HG02884 (cell line): Measurements from ENCODE around the gene ALOX15.
"Not testable (repeated sequence)": the region's sequence is repeated elsewhere in the genome, so short reads cannot be mapped to it uniquely, and the experiment has no call there.

Experiments used
- ATAC-seq: cut with Tn5 transposase; IDR thresholded peaks from one replicate; pipeline ENCODE4 v1.9.1; 2021; ENCODE audit warnings: mild to moderate bottlenecking, moderate library complexity; ENCODE audit not compliant: unreplicated experiment

The ALOX15 gene

GRCh38 chr17:4620531-4621101 lies 20.9 kb downstream of the ALOX15 start:
- no peak for ATAC-seq

GRCh38 chr17:4617590-4618351 lies 23.7 kb downstream of the ALOX15 start:
- no peak for ATAC-seq

- ATAC-seq: no peak
Measured at GRCh38 chr17:4617090-4617489, 24.4 kb downstream of the ALOX15 start.

GRCh38 chr17:4616476-4616875 lies 25.0 kb downstream of the ALOX15 start:
- ATAC-seq: no peak

GRCh38 chr17:4610656-4611055 lies 30.8 kb downstream of the ALOX15 start:
- no peak for ATAC-seq

DNA sequence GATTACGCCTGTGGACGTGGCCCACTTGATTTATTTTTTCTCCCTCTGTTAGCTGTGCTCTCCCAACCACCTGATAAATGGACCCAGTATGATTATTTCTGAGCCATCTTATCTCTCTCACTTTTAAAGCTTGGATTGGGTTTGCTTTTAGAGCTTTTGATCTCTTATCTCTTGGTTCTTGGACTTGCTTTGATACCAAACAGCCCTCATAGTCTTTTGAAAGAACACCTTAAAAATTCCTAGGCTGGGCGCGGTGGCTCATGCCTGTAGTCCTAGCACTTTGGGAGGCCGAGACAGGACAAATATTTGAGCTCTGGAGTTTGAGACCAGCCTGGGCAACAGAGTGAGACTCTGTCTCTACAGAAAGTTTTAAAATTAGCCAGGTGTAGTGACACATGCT lies 31.3 kb downstream of the ALOX15 start:
- ATAC-seq: no peak

GRCh38 chr17:4609761-4610160 lies 31.7 kb downstream of the ALOX15 start:
- no peak for ATAC-seq

DNA sequence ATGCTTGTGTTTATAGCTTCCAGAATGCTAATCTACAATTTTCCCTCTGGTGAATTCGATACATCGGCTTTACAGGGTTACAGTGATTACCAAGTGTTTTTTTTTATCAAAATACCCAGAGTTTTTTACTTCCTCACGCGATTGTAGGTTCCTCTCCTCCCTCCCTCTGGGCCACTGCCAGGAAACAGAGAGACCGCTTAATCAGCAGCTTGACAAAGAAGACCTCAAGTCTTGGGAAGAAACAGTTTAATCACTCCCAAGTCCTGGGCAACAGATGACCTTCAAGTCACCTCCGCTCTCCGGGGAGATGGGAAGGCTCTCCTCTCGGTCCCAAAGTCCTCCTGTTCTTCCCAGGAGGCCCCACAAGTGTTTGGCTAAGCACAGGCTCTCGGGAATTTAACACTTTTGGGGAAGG lies 33.7 kb downstream of the ALOX15 start:
- no peak for ATAC-seq

DNA sequence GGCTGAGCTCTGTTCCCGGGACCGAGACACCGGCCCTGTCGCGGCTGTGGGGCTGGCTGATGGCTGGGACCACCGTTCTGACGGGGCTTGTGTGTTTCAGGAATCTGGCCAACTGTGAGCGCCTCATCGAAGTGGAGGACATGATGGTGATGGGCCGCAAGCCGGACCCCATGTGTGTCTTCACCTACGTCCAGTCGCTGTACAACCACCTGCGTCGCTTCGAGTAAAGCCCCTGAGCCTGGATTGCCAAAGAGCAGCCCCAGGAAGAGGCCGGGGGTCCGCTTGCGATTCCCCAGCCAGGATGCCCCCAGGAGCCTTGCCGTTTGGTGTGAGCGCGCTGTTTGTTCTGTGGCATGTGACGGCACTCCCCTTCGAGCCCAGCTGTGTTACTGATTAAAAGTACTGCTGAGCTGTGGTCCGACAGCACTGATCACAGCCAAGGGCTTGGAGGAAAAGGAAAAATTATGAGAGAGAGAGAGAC lies 34.2 kb downstream of the ALOX15 start:
- no peak for ATAC-seq

GRCh38 chr17:4605826-4606225 lies 35.7 kb downstream of the ALOX15 start:
- no peak for ATAC-seq

DNA sequence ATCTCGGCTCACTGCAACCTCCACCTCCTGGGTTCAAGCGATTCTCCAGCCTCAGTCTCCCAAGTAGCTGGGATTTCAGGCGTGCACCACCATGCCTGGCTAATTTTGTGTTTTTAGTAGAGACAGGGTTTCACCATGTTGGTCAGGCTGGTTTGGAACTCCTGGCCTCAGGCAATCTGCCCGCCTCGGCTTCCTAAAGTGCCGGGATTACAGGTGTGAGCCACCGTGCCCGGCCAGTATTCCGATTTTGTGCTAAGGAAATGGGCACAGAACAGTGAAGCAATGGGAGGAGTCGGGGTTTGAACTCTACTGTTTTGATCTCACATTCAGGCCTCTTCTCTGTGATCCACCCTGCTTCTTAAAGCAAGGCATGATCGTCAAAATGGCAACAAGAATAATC lies 36.7 kb downstream of the ALOX15 start:
- not testable (repeated sequence) for ATAC-seq

DNA sequence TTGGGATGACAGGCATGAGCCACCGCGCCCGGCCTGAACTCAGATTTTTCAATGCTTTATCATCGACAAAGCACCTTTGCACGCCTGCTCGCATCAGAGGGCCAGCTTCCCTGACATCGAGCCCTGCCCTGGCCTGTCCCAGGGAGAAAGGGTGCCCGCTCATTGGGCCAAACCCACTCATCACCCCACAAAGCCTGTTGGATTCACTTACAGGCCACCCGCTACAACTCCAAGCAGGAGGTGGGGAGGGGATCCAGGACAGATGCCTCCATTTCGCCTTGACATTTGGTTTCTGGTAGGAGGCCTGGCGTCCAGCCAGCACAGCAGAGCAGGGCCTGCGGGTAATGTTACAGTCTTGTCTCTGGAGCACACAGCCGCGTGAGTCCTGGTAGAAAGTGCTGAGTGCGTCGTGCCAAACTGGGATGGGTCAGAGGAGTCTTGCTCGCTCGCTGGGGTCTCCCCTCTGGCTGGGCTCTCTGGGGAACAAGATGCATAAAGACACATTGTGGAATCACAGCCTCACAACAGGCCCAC lies 37.3 kb downstream of the ALOX15 start:
- no peak for ATAC-seq

GRCh38 chr17:4602041-4602440 lies 39.4 kb downstream of the ALOX15 start:
- no peak for ATAC-seq

- ATAC-seq: no peak
Measured at GRCh38 chr17:4601326-4601725, 40.2 kb downstream of the ALOX15 start.

DNA sequence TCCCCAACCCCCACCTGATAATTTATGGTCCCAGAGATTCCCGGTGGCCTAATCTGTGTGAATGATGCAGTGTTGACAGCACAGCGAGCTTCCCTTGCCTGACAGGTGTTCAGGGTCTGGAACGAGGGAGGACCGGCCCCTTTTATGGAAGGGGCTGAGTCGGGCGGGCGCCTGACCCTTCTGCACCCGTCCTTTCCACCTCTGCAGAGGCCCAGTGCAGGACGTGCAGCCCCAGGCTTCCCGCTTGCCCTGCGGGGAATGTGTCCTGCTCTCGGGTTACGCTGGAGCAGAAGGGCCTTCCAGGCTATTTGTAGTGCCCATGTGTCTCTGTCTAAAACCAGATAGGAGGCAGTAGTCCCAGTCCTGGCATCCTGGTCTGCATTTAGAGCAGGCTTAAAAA lies 40.9 kb downstream of the ALOX15 start:
- no peak for ATAC-seq

DNA sequence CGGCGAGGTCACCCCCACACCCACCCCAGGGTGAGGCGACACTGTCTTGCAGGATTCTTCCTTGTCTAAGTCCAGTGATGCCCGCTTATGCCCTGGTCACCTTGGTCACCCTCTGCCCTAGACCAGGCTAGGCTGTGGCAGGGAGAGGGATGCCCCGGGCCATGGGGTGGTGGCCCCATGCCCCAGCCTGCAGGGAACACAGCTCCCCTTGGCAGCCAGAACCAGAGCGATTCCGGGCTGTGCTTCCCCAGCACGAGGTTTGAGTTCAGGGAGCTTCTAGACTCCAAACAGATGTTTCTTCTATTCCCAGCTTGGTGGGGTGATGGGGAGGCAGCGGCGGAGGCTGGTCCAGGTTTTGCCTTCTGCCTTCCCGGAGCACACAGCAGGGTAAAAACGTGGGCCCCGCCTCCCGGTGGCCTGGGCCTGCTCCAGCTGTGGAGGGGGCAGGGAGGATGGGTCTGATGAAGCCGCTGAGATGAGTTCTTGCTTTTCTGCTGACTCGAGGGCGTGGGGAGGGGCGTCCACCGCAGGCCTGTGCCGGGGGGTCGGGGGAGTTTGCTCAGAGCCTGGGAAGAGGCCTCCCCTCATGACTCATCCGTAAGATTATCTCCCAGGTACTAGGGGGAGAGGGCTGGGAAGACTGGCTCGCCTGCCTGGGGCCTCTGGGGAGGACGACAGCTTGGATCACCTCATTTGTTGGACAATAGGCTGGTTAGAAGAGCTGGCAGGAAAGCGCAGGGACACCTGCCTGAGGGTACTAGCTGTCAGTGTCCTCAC lies 41.8 kb downstream of the ALOX15 start:
- no peak for ATAC-seq

GRCh38 chr17:4598776-4599504 lies 42.5 kb downstream of the ALOX15 start:
- no peak for ATAC-seq

- ATAC-seq: no peak
Measured at GRCh38 chr17:4597975-4598374, 43.5 kb downstream of the ALOX15 start.

DNA sequence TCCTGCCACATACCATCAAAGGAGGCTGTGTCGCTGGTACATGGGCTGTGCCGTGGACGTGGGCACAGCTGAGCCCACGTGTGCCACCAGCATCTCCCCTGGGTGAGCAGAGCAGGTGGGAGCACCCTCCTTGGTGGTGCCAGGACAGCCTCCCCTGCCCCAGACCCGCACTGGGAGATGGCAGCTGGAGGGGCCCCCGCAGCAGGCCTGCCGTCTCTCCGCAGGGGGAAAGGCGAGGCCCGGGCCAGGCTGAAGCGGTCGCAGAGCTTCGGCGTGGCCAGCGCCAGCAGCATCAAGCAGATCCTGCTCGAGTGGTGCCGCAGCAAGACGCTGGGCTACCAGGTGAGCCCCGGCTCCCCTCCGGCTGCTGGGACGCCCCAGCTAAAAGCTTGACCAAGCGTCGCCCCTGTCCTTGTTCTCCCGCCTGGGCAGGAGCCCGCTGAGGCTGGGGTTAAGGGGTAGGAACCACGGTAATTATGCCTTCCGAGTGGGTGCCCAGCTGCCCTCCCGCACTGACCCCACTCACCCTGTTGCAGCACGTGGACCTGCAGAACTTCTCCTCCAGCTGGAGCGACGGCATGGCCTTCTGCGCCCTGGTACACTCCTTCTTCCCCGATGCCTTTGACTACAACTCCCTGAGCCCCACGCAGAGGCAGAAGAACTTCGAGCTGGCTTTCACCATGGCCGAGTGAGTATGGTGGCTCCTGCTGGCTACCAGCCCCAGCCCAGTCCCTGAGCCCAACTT lies 44.7 kb downstream of the ALOX15 start:
- ATAC-seq: no peak

DNA sequence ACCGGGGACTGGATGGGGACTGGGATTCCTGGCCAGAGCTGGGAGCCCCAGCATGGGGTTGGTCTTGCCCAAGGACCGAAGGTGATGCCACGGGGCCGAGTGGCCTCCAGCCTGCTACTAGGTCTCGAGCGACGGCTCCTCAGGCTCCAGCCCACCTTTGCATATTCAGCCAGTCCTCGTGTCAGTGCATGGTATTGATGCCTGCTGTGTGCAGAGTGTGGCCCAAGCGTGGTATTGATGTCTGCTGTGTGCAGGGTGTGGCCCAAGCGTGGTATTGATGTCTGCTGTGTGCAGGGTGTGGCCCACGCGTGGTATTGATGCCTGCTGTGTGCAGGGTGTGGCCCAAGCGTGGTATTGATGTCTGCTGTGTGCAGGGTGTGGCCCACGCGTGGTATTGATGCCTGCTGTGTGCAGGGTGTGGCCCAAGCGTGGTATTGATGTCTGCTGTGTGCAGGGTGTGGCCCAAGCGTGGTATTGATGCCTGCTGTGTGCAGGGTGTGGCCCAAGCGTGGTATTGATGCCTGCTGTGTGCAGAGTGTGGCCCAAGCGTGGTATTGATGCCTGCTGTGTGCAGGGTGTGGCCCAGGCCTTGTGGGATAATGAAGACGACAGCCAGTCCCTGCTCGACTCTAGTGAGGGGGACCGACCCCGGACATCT lies 45.7 kb downstream of the ALOX15 start:
- ATAC-seq: not testable (repeated sequence)
